Activated gamma-delta T cell (primary cell): ENCODE data around the gene DDIAS.

Experiments used
- DNase-seq: peaks from one replicate; lab custom pipeline; 2025; lab: John Stamatoyannopoulos, UW

Gene DDIAS

DNA sequence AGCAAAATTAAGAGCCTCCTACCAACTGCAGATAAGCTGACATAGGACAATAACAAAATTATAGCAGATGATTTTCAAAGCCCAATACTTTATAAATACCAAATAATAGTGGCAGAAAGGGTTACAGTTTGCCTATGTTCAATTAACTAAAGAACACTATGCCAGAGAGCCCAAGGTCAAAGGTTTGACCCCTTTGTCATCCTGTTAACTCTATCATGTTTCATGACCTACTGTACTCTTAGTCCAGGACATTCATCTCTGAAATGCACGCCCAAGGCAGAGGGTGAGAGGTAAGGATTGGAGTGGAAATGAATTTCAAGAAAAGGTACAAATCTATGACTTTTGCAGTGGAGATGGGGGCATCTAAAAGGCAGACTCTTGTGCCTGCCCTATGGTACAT lies 70.6 kb downstream of the DDIAS start:
- DNase-seq, result no peak

DNA sequence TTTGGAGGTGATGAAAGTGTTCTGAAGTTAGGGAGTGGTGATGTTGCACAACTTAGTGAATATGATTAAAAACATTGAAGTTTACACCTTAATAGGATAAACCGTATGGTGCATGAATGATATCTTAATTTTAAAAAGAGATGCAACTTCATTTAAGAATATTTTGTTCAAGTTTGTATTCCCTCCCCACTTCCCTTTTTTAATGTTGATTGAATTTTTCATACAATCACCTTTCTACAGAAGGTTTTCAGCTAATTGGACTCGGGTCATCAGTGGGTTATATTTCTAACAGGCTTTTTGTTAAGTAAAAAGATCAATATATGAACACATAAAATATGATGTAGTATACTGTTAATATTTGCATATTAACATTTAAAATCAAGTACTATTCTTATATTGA lies 72.6 kb downstream of the DDIAS start:
- no peak for DNase-seq

DNA sequence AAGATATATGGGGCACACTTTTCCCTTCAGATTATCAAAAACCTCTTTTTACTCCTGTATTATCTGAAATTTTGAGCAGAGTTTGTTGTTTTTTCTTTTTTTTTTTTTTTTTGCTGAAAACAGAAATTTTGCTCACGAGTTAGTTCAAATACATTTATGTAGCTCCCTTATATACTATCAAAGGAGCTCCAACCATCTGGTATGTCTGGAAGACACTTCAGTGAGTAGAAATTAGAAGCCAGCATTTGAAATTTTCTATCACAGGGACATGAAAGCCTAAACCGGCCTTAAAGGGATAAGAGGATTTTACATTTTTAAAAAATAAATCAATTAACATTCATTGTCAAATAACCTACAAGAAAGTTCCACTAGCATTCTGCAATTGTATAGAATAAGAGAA lies 73.3 kb downstream of the DDIAS start:
- no peak for DNase-seq

DNA sequence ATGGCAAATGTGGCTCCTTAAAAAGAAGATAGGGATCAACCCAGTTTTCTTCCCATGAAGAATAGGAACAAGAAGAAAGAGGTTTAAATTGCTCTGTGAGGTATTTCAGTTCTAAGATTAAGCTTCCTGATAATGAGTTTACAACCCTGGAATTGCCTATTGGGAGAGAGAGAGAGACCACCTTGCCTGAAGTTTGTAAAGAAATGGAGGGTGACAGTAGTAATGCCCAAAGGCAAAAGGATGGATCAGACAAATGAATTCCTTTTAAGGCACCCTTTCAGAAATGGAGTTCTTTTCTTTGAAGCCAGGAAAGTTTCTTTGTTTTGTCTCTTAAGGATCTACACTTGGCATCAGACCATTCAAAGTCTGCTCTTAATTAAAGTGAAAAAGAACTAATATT lies 74.3 kb downstream of the DDIAS start:
- no peak for DNase-seq

GRCh38 chr11:82976786-82977185 lies 75.2 kb downstream of the DDIAS start:
- DNase-seq, result no peak

- no peak for DNase-seq
Observed at GRCh38 chr11:82978422-82979099, 77.0 kb downstream of the DDIAS start.

DNA sequence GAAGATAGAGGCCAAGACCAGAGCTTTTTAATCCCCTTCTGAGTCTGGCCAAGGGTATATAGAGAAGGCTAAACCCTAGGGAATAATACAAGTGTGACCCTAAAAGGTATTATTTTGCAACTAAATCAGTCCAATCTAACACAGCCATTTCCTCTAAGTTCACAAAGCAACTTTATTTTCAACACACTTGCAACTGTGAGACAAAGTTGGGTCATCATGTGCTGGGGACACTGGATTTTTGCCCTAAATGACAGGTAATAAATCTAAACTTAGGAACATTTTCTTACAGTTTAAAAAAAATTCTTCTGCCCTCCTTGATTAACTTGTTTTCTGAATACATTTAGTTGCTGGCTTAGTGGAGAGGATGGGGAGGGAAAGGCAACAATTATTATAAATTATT lies 78.3 kb downstream of the DDIAS start:
- no peak for DNase-seq

- no peak for DNase-seq
Observed at GRCh38 chr11:82980292-82980691, 78.8 kb downstream of the DDIAS start.

DNA sequence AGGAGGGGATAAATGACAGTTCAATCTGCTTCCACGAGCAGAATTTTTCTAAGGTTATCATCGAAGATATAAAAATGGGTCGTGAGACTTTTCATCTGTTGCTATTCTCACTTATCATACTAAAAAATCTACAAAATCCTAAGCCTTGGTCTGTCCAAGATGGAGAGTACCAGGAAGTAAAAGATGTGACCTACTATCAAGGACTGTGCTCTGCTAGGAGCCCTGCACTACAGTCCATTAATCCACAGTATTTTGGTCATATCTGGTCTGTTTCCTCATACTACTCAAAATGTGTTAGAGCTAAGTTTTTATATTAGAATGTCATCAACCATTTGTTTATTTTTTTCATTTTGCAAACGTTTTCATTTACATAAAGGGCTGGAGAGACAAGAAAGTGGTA lies 79.4 kb downstream of the DDIAS start:
- DNase-seq, result no peak

DNA sequence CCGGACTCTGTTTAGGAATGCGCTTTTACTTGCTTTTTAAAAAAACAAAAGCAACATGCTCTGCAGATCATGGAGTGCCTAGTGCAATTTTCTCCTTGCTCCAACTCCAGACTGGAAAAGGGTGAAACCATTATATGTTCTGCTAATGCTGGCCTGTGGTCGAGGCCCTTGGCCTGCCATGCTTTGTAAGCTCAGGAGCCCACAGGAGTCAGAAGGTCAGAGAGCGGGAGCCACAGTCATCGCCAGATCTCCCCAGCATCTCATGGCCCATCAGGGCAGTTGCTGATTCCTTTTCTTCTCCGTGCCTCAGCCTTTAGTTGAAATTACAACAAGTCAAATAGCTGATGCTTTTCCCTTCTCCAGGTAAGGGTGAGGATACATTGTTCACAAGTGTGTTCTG lies 80.3 kb downstream of the DDIAS start:
- no peak for DNase-seq
